ENCODE measurements around the gene CAPN2.

The CAPN2 gene

GRCh38 chr1:223702735-223703667 lies 9.3 kb upstream of the CAPN2 start:
- H3K27ac ChIP-seq (replicated peaks), result no peak overlapping the region

GRCh38 chr1:223703668-223704013 lies 8.7 kb upstream of the CAPN2 start:
- no peak overlapping the region for H3K27ac ChIP-seq (replicated peaks)
- H3K27me3 ChIP-seq (ENCODE audit: insufficient read depth, poor library complexity, severe bottlenecking), result peaks cover 2% of the 10 kb centered on the region

More at GRCh38 chr1:223702735-223703667, 9.3 kb upstream of the CAPN2 start:
- H3K27me3 ChIP-seq (ENCODE audit: insufficient read depth, poor library complexity, severe bottlenecking), result peaks cover 2% of the 10 kb centered on the region
- TF ChIP-seq CTCF (IDR thresholded peaks at IDR 0.05; ENCODE audit: insufficient read depth, low read length) (no peak), REST (IDR thresholded peaks at IDR 0.05; ENCODE audit: insufficient replicate concordance, low read depth) (no peak), POLR2AphosphoS5 (IDR thresholded peaks at IDR 0.05; ENCODE audit: low read depth) (no peak), SPI1 (IDR thresholded peaks at IDR 0.05; ENCODE audit: borderline replicate concordance, low read depth) (no peak), GABPA (IDR thresholded peaks at IDR 0.05; ENCODE audit: low read depth) (no peak)
- DNase-seq (ENCODE audit: low read depth in 1 of 2, low spot score in 1 of 2), result no peak
- H3K4me3 ChIP-seq (replicated peaks; ENCODE audit: insufficient read depth, low read length), result no peak overlapping the region

More at GRCh38 chr1:223703668-223704013, 8.7 kb upstream of the CAPN2 start:
- no peak for DNase-seq (ENCODE audit: low read depth in 1 of 2, low spot score in 1 of 2)
- no peak overlapping the region for H3K4me3 ChIP-seq (replicated peaks; ENCODE audit: insufficient read depth, low read length)
- TF ChIP-seq GABPA (IDR thresholded peaks at IDR 0.05; ENCODE audit: low read depth), result no peak
- no peak for TF ChIP-seq REST (IDR thresholded peaks at IDR 0.05; ENCODE audit: insufficient replicate concordance, low read depth)
- TF ChIP-seq SPI1 (IDR thresholded peaks at IDR 0.05; ENCODE audit: borderline replicate concordance, low read depth), result no peak
- TF ChIP-seq CTCF (IDR thresholded peaks at IDR 0.05; ENCODE audit: insufficient read depth, low read length), result no peak
- no peak for TF ChIP-seq POLR2AphosphoS5 (IDR thresholded peaks at IDR 0.05; ENCODE audit: low read depth)
